PFSK-1 (cell line): ENCODE data around the gene PCARE.

ENCODE experiments used
- FOXP2 ChIP-seq: optimal IDR thresholded peaks from 2 replicates; pipeline ENCODE3; 2011; ENCODE audit warnings: borderline replicate concordance, control low read depth, inconsistent platforms; ENCODE audit not compliant: insufficient read depth; ENCODE audit errors: extremely low read length, extremely low read depth
- POLR2AphosphoS5 ChIP-seq: IDR thresholded peaks from 2 replicates; pipeline ENCODE4 v1.6.1; 2012; ENCODE audit warnings: low read depth, mild to moderate bottlenecking, control low read depth, low read length, moderate library complexity
- REST ChIP-seq, 2 experiments: IDR thresholded peaks; 2 replicates each; pipeline versions ENCODE4 v1.6.1 to v1.8.0; 2011 to 2012; ENCODE audit warnings: low read depth in 2 of 2, low read length in 2 of 2, control low read depth in 1 of 2, inconsistent platforms in 1 of 2, mild to moderate bottlenecking in 1 of 2, moderate library complexity in 1 of 2; ENCODE audit not compliant: insufficient read depth in 1 of 2
- TAF1 ChIP-seq: IDR thresholded peaks from 2 replicates; pipeline ENCODE4 v1.6.1; 2012; ENCODE audit warnings: low read length, control low read depth, borderline replicate concordance; ENCODE audit not compliant: insufficient read depth

GRCh38 chr2:29084554-29084953, 10.2 kb upstream of the PCARE start:
- TF ChIP-seq REST (IDR thresholded peaks at IDR 0.05; ENCODE audit: insufficient read depth in 1 of 2, low read depth in 2 of 2, low read length in 2 of 2): no peak
- no peak for TF ChIP-seq POLR2AphosphoS5
- TF ChIP-seq TAF1: no peak
- TF ChIP-seq FOXP2: no peak
